HG02623 (cell line): ENCODE measurements around the gene CLCNKA.
"Not testable (repeated sequence)": the region's sequence is repeated elsewhere in the genome, so short reads cannot be mapped to it uniquely, and the experiment has no call there.

Experiments
- ATAC-seq: cut with Tn5 transposase; IDR thresholded peaks from one replicate; pipeline ENCODE4 v1.9.1; 2021; ENCODE audit warnings: moderate library complexity; ENCODE audit not compliant: unreplicated experiment

Gene CLCNKA

GRCh38 chr1:16039871-16040270, 18.0 kb downstream of the CLCNKA start:
- not testable (repeated sequence) for ATAC-seq

- no peak for ATAC-seq
Observed at GRCh38 chr1:16041200-16041599, 19.4 kb downstream of the CLCNKA start.

DNA sequence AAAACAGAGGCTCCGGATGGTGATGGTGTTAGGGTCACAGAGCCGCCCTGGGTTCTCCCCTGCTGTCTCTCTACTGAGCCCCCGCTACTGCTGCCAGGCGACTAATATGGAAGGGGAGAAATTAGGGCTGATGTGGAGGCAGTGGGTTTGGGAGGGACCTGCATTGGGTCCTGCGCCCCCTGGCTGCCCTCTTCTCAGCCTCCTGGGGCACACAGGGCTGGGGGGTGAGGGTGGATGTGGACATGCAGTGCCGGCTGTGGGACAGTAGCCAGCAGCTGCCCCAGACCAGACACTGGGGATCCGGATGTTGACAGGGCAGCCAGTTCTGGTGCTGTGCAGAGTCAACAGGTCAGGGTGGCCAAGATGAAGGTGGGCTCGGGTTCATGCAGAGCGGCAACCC, 20.3 kb downstream of the CLCNKA start:
- ATAC-seq = no peak

- ATAC-seq = not testable (repeated sequence)
Observed at GRCh38 chr1:16042654-16043053, 20.8 kb downstream of the CLCNKA start.

GRCh38 chr1:16043521-16043920, 21.7 kb downstream of the CLCNKA start, which contains the start of gene CLCNKB:
CLCNKB (plus strand) TSS chr1:16043782; CDS start chr1:16044493, 711 bp downstream.
- ATAC-seq = no peak

DNA sequence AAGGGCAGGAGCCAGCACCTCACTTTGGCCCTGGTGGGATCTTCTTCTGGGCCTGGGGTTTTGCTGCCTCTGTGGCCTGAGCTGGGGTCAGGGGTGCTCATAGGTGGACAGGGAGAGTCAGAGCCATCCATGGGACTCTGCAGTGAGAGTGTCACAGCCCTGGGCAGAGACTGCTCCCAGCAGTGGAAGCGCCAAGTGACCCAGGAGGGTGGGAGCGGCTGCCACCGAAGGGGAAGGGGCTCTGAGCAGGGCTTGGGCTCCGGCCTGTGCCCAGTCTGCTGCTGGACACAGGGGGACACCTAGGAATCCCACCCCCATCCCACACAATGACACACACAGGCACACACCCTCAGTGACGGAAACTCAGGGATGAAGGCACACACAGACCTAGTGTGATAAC, 22.1 kb downstream of the CLCNKA start:
- no peak for ATAC-seq

DNA sequence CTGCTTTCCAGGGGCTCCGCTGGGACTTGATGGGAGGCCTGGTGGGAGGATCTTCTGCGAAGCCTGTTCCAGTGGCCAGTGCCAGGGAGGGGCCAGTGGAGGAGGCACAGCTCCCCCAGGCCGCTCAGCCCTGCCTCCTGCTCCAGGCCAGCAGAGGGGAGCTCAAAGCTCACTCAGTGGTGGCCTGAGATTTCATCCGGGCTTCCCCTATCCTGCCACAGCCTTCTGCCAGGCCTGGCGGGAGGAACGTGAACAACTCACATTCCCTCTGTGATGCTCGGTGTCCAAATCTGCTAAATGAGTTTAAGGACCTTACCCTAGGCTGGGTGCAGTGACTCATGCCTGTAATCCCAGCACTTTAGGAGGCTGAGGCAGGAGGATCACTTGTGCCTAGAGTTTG, 25.0 kb downstream of the CLCNKA start:
- ATAC-seq = no peak

DNA sequence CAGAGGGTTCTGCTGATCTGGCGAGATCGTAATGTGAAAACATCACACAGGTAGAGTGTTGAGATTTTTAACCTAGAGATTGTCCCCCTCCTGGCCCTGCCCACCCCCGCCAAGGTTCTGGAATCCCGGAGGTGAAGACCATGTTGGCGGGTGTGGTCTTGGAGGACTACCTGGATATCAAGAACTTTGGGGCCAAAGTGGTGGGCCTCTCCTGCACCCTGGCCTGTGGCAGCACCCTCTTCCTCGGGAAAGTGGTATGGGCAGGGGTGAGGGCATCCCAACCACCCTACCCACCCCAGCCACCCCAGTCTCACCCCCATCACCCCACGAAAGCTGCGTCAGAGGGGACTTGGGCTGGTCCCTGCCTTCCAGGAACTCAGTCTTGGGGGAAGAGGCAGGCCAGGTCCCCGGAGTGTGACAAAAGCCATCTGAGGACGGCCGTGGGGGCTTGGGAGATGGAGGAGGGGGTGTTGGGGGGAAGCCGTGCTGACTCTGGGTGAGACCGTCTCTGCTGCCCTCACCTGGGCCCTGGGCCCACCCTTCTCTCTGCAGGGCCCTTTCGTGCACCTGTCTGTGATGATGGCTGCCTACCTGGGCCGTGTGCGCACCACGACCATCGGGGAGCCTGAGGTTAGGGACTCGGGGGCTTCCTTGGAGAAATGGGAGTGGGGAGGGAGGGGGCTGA, 26.1 kb downstream of the CLCNKA start:
- ATAC-seq = no peak

- ATAC-seq = no peak
Observed at GRCh38 chr1:16048573-16049189, 26.8 kb downstream of the CLCNKA start.

DNA sequence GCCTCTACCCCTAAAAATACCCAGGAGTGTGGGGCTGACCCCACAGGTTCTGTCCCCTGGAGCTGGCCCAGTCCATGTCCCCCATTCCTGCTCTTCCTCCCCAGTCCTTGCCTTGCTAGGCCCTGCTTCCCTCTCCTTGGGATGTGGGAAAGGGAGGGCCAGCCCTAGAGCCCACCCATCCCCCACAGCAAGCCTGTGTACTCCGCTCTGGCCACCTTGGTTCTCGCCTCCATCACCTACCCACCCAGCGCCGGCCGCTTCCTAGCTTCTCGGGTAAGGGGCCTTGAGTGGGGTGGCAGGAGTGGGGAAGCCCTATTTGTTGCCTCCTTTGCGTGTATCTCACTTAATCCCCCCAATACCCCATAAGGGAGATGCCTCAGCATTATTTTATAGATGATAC, 28.5 kb downstream of the CLCNKA start:
- no peak for ATAC-seq

DNA sequence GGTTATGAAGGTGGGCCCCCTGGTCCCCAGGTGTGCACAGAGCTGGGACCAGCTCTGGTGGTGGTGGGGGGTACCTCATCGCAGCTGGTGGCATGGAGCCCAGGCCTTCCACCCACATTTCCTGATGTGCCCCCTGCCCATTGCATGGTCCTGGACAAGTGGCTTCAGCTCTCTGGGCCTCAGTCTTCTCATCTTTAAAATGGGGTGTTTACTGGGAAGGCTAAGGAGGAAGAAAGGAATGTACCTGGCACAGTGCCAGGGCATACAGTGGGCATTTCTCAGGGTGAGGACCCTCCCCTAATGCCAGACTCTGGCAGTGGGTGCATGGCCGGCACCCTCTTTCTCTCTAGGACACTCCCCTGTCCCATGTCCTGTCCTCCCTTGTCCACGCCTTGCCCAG, 29.2 kb downstream of the CLCNKA start:
- ATAC-seq = no peak

GRCh38 chr1:16051949-16052348, 30.1 kb downstream of the CLCNKA start:
- ATAC-seq = not testable (repeated sequence)

DNA sequence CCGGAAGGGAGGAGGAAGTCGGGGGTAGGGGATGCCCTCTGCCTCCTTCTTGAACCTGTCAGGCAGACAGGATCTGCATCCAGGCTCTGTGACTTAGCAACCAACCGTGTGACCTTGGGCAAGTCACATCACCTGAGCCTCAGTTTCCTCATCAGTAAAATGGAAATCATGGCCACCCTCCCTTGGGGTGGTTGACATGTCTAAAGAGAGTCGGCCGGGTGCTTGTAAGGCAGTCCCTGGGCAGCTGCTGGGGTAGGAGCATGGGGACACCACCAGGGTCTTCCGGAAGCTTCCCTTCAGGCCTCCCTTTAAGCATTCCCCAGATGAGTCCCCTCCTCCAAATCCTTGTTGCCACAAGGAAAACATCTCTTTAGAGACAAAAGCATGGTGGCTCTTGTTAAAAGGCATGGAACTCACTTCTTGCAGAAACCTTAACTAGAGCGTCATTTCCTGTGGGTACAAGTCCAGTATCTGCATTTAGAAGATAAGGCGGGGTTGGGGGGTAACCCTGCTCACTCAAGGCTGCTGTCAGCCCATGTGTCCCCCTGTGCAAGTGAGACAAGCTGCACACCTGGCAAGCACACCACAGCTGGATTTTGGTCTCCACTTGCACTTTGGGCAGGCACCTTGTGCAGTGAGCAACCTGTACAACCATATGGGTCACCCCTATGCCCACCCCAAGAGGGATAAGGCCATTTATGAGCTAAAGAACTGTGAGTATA, 32.1 kb downstream of the CLCNKA start:
- ATAC-seq = no peak

GRCh38 chr1:16054598-16055540, 33.0 kb downstream of the CLCNKA start:
- ATAC-seq = no peak

- ATAC-seq = no peak
Observed at GRCh38 chr1:16055613-16056520, 34.0 kb downstream of the CLCNKA start.

GRCh38 chr1:16056521-16056912, 34.7 kb downstream of the CLCNKA start:
- ATAC-seq = not testable (repeated sequence)

DNA sequence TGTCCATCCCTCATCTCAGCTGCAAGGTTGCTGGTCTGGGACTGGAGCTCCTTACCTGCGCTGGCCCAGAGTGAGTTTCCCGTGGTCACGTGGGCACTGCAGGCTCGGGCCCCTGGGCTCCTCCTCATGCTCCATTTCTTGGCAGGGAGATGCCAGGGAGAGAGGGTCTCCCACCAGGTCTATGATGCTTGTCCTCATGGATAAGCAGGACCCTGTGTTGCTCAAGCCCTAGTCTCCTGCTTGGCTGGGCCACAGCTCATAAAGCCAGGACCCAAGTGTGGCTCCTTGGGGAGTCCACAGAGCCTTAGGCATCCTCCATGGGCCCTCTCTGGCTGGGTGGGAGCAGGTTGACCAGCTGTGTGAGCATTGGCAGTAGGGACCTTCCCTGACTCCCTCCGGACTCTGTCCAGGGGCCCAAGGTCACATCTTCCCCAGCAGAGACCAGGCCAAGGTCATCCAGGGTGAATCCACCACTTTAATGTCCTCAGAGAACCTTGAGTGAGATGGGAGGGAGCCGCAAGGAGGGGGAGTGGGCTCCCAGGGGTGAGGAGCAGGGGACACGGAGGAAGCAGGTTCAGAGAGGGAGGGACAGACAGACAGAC, 35.6 kb downstream of the CLCNKA start:
- ATAC-seq = not testable (repeated sequence)

DNA sequence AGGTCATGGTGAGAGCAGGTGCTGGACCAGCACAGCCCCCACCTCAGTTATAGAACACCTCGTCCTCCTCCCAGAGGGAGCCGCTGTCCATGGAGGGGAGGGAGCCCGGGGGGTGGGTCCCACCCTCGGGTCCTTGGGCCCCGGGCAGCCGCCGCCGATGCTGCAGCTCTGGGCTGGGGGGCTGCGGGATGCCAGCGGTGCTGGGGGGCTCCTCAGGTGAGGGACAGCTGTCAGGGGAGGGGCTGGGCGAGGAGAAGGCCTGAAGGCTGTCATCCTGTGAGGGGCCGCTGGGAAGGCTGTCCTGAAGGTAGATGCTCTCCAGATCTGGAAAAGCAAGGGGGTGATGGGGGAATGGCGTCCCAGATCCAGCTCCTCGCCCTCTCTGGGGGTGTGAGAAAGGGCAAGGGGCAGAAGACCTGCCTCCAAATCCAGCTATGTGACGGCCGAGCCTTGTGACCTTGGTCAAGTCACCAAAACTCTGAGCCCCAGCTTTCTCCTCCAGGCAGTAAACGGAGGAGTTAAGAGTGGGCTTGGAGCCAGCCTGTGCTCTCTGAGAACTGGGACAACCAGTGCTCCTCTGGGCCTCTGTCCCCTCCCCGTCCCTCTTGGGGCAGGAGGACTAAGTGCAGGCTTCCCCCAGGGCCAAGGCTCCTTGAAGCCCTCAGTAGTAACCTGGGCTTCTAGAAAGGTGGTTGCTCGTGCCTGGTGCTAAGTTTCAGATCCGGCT, 36.7 kb downstream of the CLCNKA start:
- not testable (repeated sequence) for ATAC-seq

DNA sequence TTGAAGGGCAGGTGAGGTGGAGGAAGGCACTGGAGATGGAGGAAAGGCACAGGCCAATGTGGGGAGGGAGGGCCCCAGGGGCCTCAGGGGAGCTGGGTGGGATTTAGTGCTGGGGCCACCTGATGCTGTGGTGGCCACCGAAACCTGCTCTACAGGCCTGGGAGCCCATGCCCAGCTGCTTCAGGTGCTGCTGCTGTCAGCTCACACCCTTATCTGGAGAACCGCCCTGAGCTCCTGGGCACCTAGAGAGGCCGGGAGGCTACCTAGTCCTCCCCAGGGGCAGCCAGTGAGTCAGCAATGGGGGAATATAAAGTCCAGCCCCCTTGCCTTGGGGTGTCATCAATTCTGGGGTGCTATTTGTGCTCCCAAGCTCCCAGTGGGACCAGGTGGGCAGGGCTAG, 39.4 kb downstream of the CLCNKA start:
- ATAC-seq = no peak
